H1 (cell line): Measurements from ENCODE around the gene EXTL1. TPM values are rescaled to one million over a fixed set of nuclear protein-coding genes. Genes with fewer than 3 reads are reported as not detected.

Experiments used
- CTCF ChIA-PET: fragments of 300-600 bp; sonication (Branson Sonifier 250); formaldehyde crosslinking; loops from one replicate; lab custom pipeline; 2021; ENCODE audit not compliant: partially characterized antibody; lab: Charles Lee
- POLR2A ChIA-PET: fragments of 300-600 bp; sonication (Branson Sonifier 250); formaldehyde crosslinking; loops from one replicate; lab custom pipeline; 2021; ENCODE audit warnings: inconsistent platforms; ENCODE audit not compliant: partially characterized antibody; lab: Charles Lee
- DNase-seq, 2 experiments: peaks; one replicate each; pipeline versions ENCODE4 v3.0.0 to v3.0.0-alpha.2; 2010 to 2022; ENCODE audit warnings: low spot score in 2 of 2, low read depth in 1 of 2, mixed read lengths in 1 of 2
- FAIRE-seq: peaks from 2 replicates; lab custom pipeline; 2011; peaks lifted over from hg19 to GRCh38; lab: Jason Lieb, UNC
- H2AFZ ChIP-seq: 2 replicates; pipeline ENCODE4 v1.8.1; 2012; ENCODE audit warnings: low read length, inconsistent platforms
- H2AK5ac ChIP-seq: 2 replicates; pipeline ENCODE4 v1.6.1; 2013; ENCODE audit warnings: low read depth, low read length
- H2BK120ac ChIP-seq: replicated peaks from 2 replicates; pipeline ENCODE3; 2013; ENCODE audit warnings: low read depth, low read length, inconsistent platforms
- H2BK12ac ChIP-seq: 2 replicates; pipeline ENCODE4 v1.6.1; 2013; ENCODE audit warnings: low read depth, low read length
- H2BK15ac ChIP-seq: 2 replicates; pipeline ENCODE4 v1.6.1; 2013; ENCODE audit warnings: low read length
- H2BK20ac ChIP-seq: 2 replicates; pipeline ENCODE4 v1.6.1; 2013; ENCODE audit warnings: low read length
- H2BK5ac ChIP-seq: 2 replicates; pipeline ENCODE4 v1.6.1; 2013; ENCODE audit warnings: low read depth, low read length
- H3K14ac ChIP-seq: 2 replicates; pipeline ENCODE4 v1.6.1; 2013; ENCODE audit warnings: inconsistent platforms; ENCODE audit not compliant: insufficient read length
- H3K18ac ChIP-seq: 2 replicates; pipeline ENCODE4 v1.6.1; 2013; ENCODE audit warnings: low read length; ENCODE audit errors: extremely low read depth
- H3K23ac ChIP-seq: 2 replicates; pipeline ENCODE4 v1.6.1; 2013; ENCODE audit warnings: inconsistent platforms; ENCODE audit not compliant: insufficient read length
- H3K23me2 ChIP-seq: 2 replicates; pipeline ENCODE4 v1.6.1; 2013; ENCODE audit warnings: low read depth, low read length
- H3K27ac ChIP-seq: 2 replicates; pipeline ENCODE4 v1.6.1; 2011; ENCODE audit warnings: low read depth, low read length, inconsistent platforms
- H3K27me3 ChIP-seq, 4 experiments: replicated peaks in 1 of 4; 1 replicate in 1 of 4; 2 replicates in 3 of 4; pipeline versions ENCODE4 v1.6.1 to v1.8.1; 2011 to 2013; ENCODE audit warnings: low read length in 3 of 4, mild to moderate bottlenecking in 3 of 4, inconsistent platforms in 2 of 4, mixed read lengths in 2 of 4, moderate library complexity in 1 of 4; ENCODE audit not compliant: control insufficient read depth in 3 of 4, insufficient read depth in 3 of 4; ENCODE audit errors: extremely low read depth in 1 of 4
- H3K36me3 ChIP-seq, 4 experiments: 2 replicates each; pipeline versions ENCODE4 v1.6.1 to v1.8.1; 2011 to 2013; ENCODE audit warnings: mild to moderate bottlenecking in 4 of 4, low read length in 3 of 4, moderate library complexity in 2 of 4, control low read depth in 1 of 4, inconsistent platforms in 1 of 4; ENCODE audit not compliant: insufficient read depth in 4 of 4, control insufficient read depth in 2 of 4
- H3K4ac ChIP-seq: replicated peaks from 2 replicates; pipeline ENCODE3; 2013; ENCODE audit warnings: low read length, low read depth, mixed read lengths, inconsistent platforms; ENCODE audit not compliant: insufficient read length
- H3K4me1 ChIP-seq, 4 experiments: replicated peaks in 1 of 4; 1 replicate in 1 of 4; 2 replicates in 3 of 4; pipeline versions ENCODE4 v1.6.1 to v1.8.1; 2011 to 2013; ENCODE audit warnings: low read length in 3 of 4, inconsistent platforms in 2 of 4, mixed read lengths in 1 of 4; ENCODE audit not compliant: insufficient read depth in 4 of 4, control insufficient read depth in 3 of 4
- H3K4me2 ChIP-seq, 2 experiments: 2 replicates each; pipeline versions ENCODE4 v1.6.1 to v1.8.1; 2011 to 2013; ENCODE audit warnings: low read depth in 2 of 2, low read length in 2 of 2, control low read depth in 1 of 2, inconsistent platforms in 1 of 2, mild to moderate bottlenecking in 1 of 2; ENCODE audit not compliant: insufficient read depth in 1 of 2
- H3K4me3 ChIP-seq, 4 experiments: fragments of 200-600, 300-600 bp in 1 of 4; sonication (generic), shearing (Covaris generic), sonication (Bioruptor Twin) in 1 of 4; 2 replicates each; pipeline versions ENCODE4 v1.5.1 to v1.8.1; 2011 to 2016; ENCODE audit warnings: low read length in 4 of 4, low read depth in 3 of 4, control low read depth in 2 of 4, inconsistent platforms in 2 of 4, mild to moderate bottlenecking in 2 of 4, mixed read lengths in 1 of 4, moderate library complexity in 1 of 4; ENCODE audit not compliant: insufficient read depth in 2 of 4; ENCODE audit errors: extremely low read depth in 1 of 4
- H3K56ac ChIP-seq: replicated peaks from 2 replicates; pipeline ENCODE3; 2013; ENCODE audit warnings: low read depth, mild to moderate bottlenecking, mixed read lengths, low read length, inconsistent platforms; ENCODE audit not compliant: insufficient read length
- H3K79me1 ChIP-seq: 2 replicates; pipeline ENCODE4 v1.6.1; 2013; ENCODE audit warnings: low read depth, low read length, control low read depth
- H3K79me2 ChIP-seq, 2 experiments: 2 replicates each; pipeline versions ENCODE4 v1.6.1 to v1.8.1; 2012 to 2013; ENCODE audit warnings: low read length in 2 of 2, mild to moderate bottlenecking in 2 of 2, inconsistent platforms in 1 of 2; ENCODE audit not compliant: insufficient read depth in 2 of 2, control insufficient read depth in 1 of 2
- H3K9ac ChIP-seq, 4 experiments: replicated peaks in 1 of 4; 1 replicate in 1 of 4; 2 replicates in 3 of 4; pipeline versions ENCODE4 v1.6.1 to v1.8.1; 2011 to 2013; ENCODE audit warnings: low read depth in 3 of 4, low read length in 3 of 4, control low read depth in 2 of 4, mild to moderate bottlenecking in 2 of 4, moderate library complexity in 2 of 4, inconsistent platforms in 1 of 4; ENCODE audit errors: extremely low read depth in 1 of 4
- H3K9me3 ChIP-seq, 2 experiments: 2 replicates each; pipeline versions ENCODE4 v1.6.1 to v1.8.1; 2012 to 2013; ENCODE audit warnings: mild to moderate bottlenecking in 2 of 2, moderate library complexity in 2 of 2, control low read depth in 1 of 2, inconsistent platforms in 1 of 2, low read depth in 1 of 2, low read length in 1 of 2, mixed read lengths in 1 of 2; ENCODE audit not compliant: insufficient read depth in 2 of 2
- H4K20me1 ChIP-seq, 2 experiments: replicated peaks in 1 of 2; 2 replicates each; pipeline versions ENCODE3 to v1.8.1; 2011 to 2013; ENCODE audit warnings: inconsistent platforms in 2 of 2, low read length in 2 of 2, mild to moderate bottlenecking in 1 of 2; ENCODE audit not compliant: insufficient read depth in 2 of 2, control insufficient read depth in 1 of 2
- H4K5ac ChIP-seq: 2 replicates; pipeline ENCODE4 v1.6.1; 2013; ENCODE audit warnings: low read length, low read depth, mixed read lengths, inconsistent platforms; ENCODE audit not compliant: insufficient read length
- H4K8ac ChIP-seq: 2 replicates; pipeline ENCODE4 v1.8.0; 2013; ENCODE audit warnings: mild to moderate bottlenecking, moderate library complexity, low read length, inconsistent platforms; ENCODE audit not compliant: insufficient read depth; ENCODE audit errors: extremely low read depth
- H4K91ac ChIP-seq: replicated peaks from 2 replicates; pipeline ENCODE3; 2013; ENCODE audit warnings: low read length, mixed read lengths, inconsistent platforms; ENCODE audit not compliant: insufficient read length
- CEBPB ChIP-seq: IDR thresholded peaks from 2 replicates; pipeline ENCODE4 v1.6.1; 2012; ENCODE audit warnings: low read depth, low read length
- GTF2F1 ChIP-seq: IDR thresholded peaks from 2 replicates; pipeline ENCODE4 v1.6.1; 2012; ENCODE audit warnings: low read depth, low read length, improper control_type of control experiment, borderline replicate concordance
- RBBP5 ChIP-seq: IDR thresholded peaks from 2 replicates; pipeline ENCODE4 v1.7.1; 2012; ENCODE audit warnings: low read depth, mild to moderate bottlenecking, inconsistent platforms, low read length, moderate library complexity, borderline replicate concordance
- TBP ChIP-seq: IDR thresholded peaks from 2 replicates; pipeline ENCODE4 v1.6.1; 2011; ENCODE audit warnings: low read depth, low read length, improper control_type of control experiment
- WGBS, 2 experiments: shearing (Covaris generic) in 1 of 2; methylation state at CpG; one replicate each; pipeline versions ENCODE4 v1.1.6 to v1.1.7; 2013 to 2015; ENCODE audit warnings: low lambda C conversion rate in 2 of 2, mixed read lengths in 2 of 2, inconsistent platforms in 1 of 2, low coverage in 1 of 2, missing lambda C conversion rate in 1 of 2; ENCODE audit not compliant: insufficient replicate concordance in 2 of 2, insufficient coverage in 1 of 2, insufficient read length in 1 of 2; ENCODE audit errors: extremely low coverage in 1 of 2, missing lambda C conversion rate in 1 of 2; 5-methylcytosine and 5-hydroxymethylcytosine counted together
- polyA plus RNA-seq, 7 experiments: library from polyadenylated mRNA; depleted of rRNA in 3 of 7; stranded (reverse) in 5 of 7; unstranded in 2 of 7; fragments of >200 nt in 5 of 7; fragments of 200-250 nt in 2 of 7; gene quantifications; 1 replicate in 5 of 7; 2 replicates in 1 of 7; 4 replicates in 1 of 7; pipeline versions ENCODE4 v1.2.1 to v1.2.3, GENCODE V29; 2011 to 2013; ENCODE audit warnings: missing spikeins in 2 of 7, mixed read lengths in 2 of 7
- total RNA-seq: library from RNA; stranded (reverse); fragmentation: NEBNext Ultra II Directional; extraction: Animal tissue kit (Norgen Biotek cat#: 25700); gene quantifications from 2 replicates; pipeline ENCODE4 v1.2.1, GENCODE V29; 2021
- TF ChIP-seq, protein P1 (sequence below): IDR thresholded peaks from 2 replicates; pipeline ENCODE4 v1.6.1; 2012; ENCODE audit warnings: inconsistent platforms

Gene EXTL1
- total and polyA plus RNA-seq, 2 of the 8 experiments (the other 6 are each of a cell fraction or from before 2014, with no cell fraction given): 0.89 to 1.2 TPM

- H2BK15ac ChIP-seq: no peak overlapping the region
- H4K5ac ChIP-seq: no peak overlapping the region
- 94% methylated on average over 2 of the region's 2 CpGs; no CpG with 5 or more reads in 1 of the 2 experiments for WGBS, 2 experiments
- H4K8ac ChIP-seq: no peak overlapping the region
- no peaks in the 10 kb centered on the region for H3K23me2 ChIP-seq
- H3K79me1 ChIP-seq: no peaks in the 10 kb centered on the region
- H3K79me2 ChIP-seq: no peaks in the 10 kb centered on the region
- ChIA-PET POLR2A (interaction anchor here (1.2 kb wide), 1 partner anchor 15 kb away, joined by 4 read pairs; no protein-coding TSS in a partner anchor), CTCF (interaction anchor here (0.6 kb wide), 1 partner anchor 1207 kb away, joined by 4 read pairs; no protein-coding TSS in a partner anchor)
- FAIRE-seq (no peak), DNase-seq (no peak)
- no peak overlapping the region for H3K18ac ChIP-seq
- no peak overlapping the region for H3K4me2 ChIP-seq
- no peak overlapping the region for H2BK12ac ChIP-seq
- no peak overlapping the region for H3K56ac ChIP-seq
- H2BK5ac ChIP-seq: no peak overlapping the region
- H3K4me3 ChIP-seq: no peak overlapping the region
- TF ChIP-seq TBP (no peak), RBBP5 (no peak), CEBPB (no peak), GTF2F1 (no peak)
- TF ChIP-seq, protein P1, sequence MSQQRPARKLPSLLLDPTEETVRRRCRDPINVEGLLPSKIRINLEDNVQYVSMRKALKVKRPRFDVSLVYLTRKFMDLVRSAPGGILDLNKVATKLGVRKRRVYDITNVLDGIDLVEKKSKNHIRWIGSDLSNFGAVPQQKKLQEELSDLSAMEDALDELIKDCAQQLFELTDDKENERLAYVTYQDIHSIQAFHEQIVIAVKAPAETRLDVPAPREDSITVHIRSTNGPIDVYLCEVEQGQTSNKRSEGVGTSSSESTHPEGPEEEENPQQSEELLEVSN: no peak
- H3K27ac ChIP-seq: no peak overlapping the region
- H4K20me1 ChIP-seq: no peaks in the 10 kb centered on the region
- H2BK20ac ChIP-seq: no peak overlapping the region
- no peaks in the 10 kb centered on the region for H3K4me1 ChIP-seq
- H4K91ac ChIP-seq: no peak overlapping the region
- H3K9me3 ChIP-seq: no peaks in the 10 kb centered on the region
- no peak overlapping the region for H3K23ac ChIP-seq
- no peak overlapping the region for H2BK120ac ChIP-seq
- no peak overlapping the region for H3K4ac ChIP-seq
- no peaks in the 10 kb centered on the region for H3K27me3 ChIP-seq
- no peak overlapping the region for H2AK5ac ChIP-seq
- no peak overlapping the region for H3K9ac ChIP-seq
- no peak overlapping the region for H2AFZ ChIP-seq
- peaks cover 0 to 33% (median 20%) of the 10 kb centered on the region in 4 experiments; a peak in 6 of 8 replicates for H3K36me3 ChIP-seq
- H3K14ac ChIP-seq: no peak overlapping the region
Observed at GRCh38 chr1:25978403-25978802, 43.2 kb upstream of the EXTL1 start.
